HG03097 (cell line): ENCODE data around the gene RFX2.
"Not testable (repeated sequence)": the region's sequence is repeated elsewhere in the genome, so short reads cannot be mapped to it uniquely, and the experiment has no call there.

Source experiments
- ATAC-seq: cut with Tn5 transposase; IDR thresholded peaks from one replicate; pipeline ENCODE4 v1.9.1; 2021; ENCODE audit not compliant: unreplicated experiment, low FRiP score

The RFX2 gene

GRCh38 chr19:6110360-6110977, at the start of gene RFX2:
Gene RFX2, minus strand, starts transcription at chr19:6110500. Its CDS starts 63,004 bp downstream, at chr19:6047496.
- ATAC-seq, result peak; percentile 93

DNA sequence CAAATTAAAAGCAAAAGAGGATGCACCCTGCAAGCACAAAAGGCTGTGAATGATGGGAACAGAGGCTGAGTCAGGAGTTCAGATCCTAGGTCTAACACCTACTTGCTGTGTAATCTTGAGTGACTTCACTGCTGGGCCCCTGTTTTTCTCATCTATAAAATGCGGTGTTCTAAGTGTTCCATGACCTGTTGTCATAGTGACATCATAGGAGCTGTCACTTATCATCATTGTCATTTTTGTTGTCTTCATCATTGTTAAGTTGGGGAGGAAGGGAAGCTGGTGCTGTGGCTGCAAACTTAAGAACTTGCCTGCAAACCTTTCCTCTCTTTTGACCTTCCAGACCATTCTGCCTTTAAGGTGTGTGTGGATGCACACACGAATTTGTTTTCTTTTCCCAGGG, 45.7 kb upstream of the RFX2 start:
- ATAC-seq, result no peak

DNA sequence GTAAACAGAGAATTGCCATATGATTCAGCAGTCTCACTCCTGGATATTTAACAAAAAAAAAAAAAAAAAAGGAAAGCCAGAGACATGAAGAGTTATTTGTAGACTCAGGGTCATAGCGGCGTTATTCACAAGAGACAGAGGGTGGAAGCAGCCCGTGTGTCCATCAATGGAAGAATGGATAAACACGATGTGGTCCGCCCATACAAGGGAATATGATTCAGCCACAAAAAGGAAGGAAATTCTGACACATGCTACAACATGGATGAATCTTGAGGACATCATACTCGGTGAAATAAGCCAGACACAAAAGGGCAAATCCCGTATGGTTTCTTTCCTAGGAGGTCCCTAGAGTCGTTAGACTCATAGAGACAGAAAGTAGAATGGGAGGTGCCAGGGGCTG, 40.0 kb upstream of the RFX2 start:
- no peak for ATAC-seq

GRCh38 chr19:6141217-6141616, 30.9 kb upstream of the RFX2 start:
- no peak for ATAC-seq

DNA sequence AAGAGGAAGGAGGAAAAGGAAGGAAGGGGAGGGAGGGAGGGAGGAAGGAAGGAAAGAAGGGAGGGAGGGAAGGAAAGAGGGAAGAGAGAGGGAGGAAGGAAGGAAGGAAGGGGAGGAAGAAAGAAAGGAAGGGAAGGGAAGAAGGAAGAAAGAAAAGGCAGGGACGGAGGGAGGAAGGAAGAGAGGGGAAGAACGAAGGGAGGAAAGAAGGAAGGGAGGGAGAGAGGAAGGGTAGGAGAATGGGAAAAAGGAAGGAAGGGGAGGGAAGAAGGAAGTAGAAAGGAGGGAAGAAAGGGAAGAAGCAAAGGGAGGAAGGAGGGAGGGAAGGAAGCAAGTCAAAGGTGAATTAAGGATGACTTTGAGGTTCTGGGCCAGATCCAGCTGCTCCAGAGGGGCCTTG, 28.2 kb upstream of the RFX2 start:
- no peak for ATAC-seq

GRCh38 chr19:6138066-6138465, 27.8 kb upstream of the RFX2 start:
- no peak for ATAC-seq

- no peak for ATAC-seq
Observed at GRCh38 chr19:6133231-6133630, 22.9 kb upstream of the RFX2 start.

DNA sequence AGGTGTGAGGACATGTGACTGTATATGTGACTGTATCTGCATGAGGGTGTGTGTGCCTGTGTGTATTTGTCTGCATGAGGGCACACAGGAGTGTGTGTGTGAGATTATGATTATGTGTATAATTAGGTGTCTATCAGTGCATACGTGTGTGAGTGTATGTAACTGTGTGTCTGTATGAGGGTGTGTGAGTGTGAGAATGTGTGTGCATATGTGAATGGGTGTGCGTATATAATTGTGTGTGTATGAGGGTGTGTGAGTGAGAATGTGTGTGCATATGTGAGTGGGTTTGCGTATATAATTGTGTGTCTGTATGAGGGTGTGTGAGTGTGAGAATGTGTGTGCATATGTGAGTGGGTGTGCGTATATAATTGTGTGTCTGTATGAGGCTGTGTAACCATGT, 22.2 kb upstream of the RFX2 start:
- ATAC-seq, result no peak

DNA sequence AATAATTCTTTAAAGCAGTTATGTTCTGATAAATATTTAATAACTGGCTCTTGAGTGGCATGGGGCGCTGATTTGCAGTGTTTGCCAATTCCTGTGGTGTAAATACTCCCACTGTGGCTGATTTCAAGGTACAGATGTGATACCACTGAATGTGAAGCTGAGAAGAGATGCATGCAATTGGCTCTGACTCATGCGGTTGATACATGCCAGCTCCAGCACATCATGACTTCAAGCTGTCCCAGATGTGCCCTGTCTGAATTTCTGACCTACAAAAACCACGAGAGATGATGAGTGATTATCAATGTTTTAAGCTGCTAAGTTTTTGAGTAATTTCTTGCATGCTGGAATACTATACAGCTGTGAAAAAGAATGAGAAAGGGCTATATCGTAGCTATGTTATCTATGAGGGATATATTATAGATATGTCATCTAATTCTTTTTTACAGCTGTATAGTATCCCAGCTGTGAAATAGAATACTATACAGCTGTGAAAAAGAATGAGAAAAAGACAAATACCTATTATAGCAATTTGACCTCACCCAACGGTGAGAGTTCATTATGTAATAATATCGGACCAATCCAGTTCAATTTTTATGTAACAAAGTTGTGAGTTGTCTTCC, 17.5 kb upstream of the RFX2 start:
- no peak for ATAC-seq

DNA sequence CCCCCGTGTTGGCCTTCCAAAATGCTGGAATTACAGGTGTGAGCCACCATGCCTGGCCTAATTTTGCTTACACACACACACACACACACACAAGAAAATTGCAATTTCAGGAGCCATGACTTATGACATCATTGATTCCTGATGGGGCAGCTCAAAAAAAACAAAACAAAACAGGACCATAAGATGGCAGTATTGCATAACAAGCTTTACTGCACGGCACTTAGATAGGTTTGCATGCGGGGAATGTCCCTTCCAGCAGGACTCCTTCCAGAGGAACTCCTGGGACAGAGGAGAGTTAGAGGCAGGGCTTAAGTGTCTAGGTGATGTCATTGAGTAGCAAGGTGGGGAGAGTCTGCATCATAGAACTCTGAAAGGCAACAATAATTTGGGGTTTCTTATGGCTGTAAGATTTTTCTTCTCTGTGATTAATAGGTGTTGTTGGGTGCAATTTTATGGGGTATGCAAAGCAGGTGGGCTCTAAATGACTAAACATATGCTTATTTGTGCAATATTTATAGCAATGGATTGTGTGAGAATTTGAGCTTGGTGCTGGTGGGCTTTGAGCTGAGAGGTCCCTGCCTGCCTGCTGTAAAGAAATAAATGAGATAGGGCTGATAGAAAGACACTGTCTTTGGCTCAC, 16.2 kb upstream of the RFX2 start:
- ATAC-seq, result no peak

DNA sequence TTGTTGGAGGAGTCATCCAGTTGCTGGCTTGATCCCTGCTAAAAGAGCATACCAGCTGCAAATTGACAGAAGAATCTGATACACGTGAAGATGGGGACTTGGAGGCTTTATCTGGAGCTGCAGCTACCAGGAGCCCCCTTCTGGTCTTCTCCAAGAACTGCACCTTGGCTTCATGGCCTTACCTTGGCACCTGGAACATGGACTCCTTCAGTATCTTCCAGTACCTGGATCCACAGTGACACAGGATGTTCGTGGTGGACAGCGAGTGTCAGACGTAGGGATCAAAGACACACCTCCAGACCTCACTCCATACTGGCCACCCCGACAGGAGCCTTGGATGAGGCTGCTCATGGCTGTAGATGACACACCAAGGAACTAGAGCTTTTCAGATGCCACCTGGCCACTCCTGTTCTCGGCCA, 15.3 kb upstream of the RFX2 start:
- ATAC-seq, result no peak

GRCh38 chr19:6119031-6119430, 8.7 kb upstream of the RFX2 start:
- no peak for ATAC-seq

GRCh38 chr19:6118043-6118442, 7.7 kb upstream of the RFX2 start:
- no peak for ATAC-seq

- no peak for ATAC-seq
Observed at GRCh38 chr19:6117534-6117933, 7.2 kb upstream of the RFX2 start.

- ATAC-seq, result no peak
Observed at GRCh38 chr19:6116749-6117430, 6.6 kb upstream of the RFX2 start.

GRCh38 chr19:6115992-6116391, 5.7 kb upstream of the RFX2 start:
- ATAC-seq, result no peak

DNA sequence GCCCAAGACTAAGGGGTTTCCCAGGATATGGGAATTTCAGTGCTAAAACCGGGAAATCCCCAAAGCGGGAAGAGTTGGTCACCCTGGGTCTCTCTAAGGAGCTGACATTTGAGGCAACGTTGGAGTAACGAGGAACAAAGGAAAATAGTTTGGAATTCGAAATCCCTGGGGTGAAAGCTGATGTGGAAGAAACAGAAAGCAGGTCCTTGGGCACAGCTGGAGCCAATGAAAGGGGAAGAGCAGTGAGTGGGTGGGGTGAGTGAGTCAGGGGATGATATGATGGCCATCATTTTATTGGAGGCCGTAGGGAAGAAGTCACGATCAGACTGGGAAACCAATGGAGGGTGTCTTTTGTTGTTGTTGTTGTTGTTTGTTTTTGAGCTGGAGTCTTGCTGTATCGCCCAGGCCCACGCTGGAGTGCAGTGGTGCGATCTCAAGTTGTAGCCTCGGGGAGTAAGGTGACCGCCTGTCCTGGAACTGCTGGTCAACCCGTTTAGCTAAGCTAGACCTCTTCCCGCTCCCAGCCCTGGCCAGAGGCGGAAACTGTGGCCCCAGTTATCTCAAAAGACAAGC, 3.4 kb upstream of the RFX2 start:
- ATAC-seq, result no peak

DNA sequence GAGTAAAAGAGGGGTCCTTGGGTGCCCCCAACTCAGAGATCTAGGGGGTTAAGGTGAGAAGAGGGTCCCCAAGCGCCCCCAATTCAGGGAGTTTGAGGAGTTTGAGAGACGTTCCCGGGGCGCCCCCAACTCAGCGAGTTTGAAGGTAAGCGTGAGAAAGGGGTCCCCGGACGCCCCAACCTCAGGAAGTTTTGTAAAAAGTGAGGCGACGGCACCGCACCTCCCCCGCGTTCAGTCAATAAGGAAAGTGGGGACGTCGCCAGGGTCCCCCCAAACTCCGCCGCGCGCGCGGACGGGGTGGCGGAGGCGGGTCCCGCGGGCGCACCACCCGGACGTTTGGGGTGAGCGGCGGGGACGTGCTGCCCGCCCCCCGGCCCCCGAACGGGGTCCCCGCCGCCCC, 353 bp downstream of the RFX2 start:
- no peak for ATAC-seq

GRCh38 chr19:6108721-6109633, 1.3 kb downstream of the RFX2 start:
- no peak for ATAC-seq

GRCh38 chr19:6106643-6107294, 3.5 kb downstream of the RFX2 start:
- not testable (repeated sequence) for ATAC-seq
